NCI-H345 treated with DMSO at 0.1 percent for 48 hours (cell line): ENCODE measurements around the gene MYH3.

Source experiments
- DNase-seq: peaks from one replicate; lab custom pipeline; 2025; ENCODE audit not compliant: unreplicated experiment; lab: John Stamatoyannopoulos, UW

Gene MYH3

DNA sequence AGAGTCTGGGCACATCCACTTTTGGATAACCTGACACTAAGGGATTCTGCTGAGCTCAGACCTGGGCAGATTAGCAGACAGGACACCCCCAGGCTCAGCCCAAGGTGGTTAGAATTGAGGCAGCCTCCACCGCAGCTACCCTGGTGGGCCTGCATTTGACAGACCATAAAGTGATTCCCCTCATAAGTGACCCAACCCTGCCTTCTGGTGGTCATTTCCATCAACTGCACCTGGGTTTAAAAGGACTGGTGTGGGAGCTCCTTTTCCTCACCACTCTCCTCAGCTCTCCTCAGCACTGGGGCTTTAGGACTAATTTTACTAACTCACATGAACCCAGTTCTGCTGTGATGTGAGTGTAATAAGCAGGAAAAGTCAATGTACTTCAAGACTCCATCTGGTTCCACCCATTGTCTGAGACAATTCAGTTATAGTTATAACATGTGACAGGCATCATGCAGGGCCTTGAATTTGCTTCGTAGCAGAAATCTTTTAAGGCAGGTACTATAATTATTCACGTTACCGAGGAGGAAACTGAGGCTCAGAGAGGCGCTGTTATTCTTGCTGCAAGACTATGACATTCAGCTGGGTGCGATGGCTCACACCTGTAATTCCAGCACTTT lies 42.5 kb downstream of the MYH3 start:
- DNase-seq = no peak

- no peak for DNase-seq
These were observed 43.2 kb downstream of the MYH3 start for GRCh38 chr17:10613775-10614513.

DNA sequence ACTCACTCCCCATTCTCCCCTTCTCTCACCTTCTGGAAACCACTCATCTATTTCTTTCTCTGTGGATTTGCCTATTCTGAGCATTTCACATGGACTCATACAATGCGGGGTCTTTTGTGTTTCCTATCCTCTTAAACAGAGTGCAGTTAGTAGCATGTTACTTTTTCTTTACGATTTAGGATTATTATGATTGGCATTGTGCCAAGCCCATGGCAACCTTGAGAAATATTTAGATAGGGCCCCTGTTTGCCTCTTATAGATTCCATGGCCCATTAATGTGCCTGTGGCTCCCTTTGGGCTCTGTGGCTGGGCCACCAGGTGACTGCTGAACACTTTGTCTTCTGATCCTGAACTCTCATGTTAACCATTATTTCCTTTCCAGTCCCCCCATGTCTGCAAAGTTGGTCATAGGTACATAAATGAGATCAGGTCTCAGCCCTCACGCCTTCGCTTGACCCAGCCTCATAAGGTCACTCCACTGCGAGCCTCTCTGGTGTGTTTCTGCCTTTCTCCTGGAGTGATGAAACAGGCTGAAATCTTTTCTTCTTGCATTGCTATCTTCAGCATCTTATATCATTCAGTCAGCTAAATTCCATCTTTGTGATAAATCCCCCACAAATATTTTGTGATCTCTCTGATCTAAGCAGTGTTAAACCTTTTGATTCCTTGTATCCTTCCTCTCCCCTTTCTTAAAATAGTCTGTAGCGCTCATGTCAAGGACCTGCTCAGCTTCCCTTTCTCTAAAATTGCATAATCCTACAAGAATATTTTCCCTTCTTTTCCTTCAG lies 44.0 kb downstream of the MYH3 start:
- no peak for DNase-seq

DNA sequence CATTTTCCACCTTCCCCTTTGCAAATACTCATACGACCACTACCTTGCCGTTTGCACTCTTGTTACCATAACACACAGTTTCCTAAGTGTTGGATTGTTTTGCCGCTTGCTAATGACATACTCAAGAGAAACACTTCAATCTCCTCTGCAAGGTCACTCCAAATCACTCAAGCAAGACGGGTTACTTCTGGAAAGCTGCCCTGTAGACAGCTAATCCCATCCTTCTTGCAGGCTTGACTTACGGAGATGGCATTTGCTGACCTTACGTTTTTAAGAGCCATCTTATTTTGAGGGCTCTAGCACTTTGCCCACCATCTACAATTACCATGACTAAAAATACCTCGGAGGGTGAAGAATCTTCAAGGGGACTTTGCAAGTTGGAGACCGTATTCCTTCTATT lies 46.2 kb downstream of the MYH3 start:
- DNase-seq = no peak

GRCh38 chr17:10608244-10608643 lies 48.9 kb downstream of the MYH3 start:
- DNase-seq = no peak

- no peak for DNase-seq
These were observed 51.0 kb downstream of the MYH3 start for GRCh38 chr17:10606110-10606509.

DNA sequence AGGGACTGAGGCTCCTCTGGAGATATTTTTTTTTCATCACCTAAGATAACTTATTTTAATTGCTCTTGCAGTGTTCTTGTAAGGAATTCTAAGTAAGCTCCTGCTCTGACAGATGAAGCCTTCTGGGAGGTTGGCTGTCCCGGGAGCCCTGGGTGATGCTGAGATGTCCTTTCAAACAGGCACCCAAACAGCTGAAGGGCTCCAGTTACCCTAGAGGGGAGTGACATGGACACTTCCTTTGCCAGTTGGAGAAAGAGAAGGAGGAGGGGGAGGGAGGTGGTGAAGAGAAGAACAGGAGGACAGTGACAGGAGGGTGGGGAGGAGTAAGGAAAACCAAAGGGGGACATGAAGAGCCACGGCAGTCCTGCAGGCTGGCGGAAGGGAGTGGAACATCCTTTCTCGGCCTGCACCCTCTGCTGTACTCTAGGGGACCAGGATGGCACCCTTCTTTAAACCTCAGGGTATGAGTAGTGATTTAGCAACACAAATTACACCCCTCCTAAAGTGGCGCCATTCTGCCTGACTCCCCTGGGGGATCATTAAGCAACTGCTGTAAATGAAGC lies 51.8 kb downstream of the MYH3 start:
- DNase-seq = no peak

DNA sequence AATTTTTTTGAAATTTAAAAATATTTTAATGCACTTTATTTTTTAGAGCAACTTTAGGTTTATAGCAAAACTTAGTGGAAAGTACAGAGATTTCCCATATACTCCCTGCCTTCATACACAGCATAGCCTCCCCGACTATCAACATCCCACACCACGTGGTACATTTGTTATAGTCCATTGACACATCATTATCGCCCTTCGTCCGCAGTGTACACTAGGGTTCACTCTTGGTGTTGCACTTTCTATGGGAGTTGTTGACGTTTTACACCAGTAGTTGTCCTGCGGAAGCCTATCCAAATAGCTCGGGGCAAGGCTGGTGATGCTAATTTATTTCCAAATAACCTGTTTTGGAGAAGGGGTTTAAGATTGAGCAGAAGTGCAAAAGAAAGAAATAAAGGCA lies 52.6 kb downstream of the MYH3 start:
- no peak for DNase-seq

DNA sequence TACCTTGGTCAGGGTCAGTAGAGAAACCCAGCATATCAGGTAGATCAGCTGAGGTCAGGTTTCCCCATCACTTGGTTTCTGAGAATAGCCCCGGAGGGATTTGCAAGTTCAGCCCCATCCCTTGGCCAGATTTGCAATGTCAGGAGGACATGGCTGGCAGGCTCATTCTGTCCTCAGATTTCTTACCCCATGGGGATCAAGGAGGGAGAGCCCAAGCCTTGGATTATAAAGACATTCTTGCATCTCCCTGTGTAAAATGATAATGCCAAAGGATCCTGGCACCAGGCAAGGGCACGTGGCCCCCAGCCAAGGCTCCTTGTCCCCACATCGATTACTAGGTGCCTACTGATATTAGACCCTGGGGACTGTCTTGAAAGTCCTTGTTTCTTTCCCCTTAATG lies 53.2 kb downstream of the MYH3 start:
- no peak for DNase-seq

GRCh38 chr17:10600571-10600970 lies 56.5 kb downstream of the MYH3 start:
- no peak for DNase-seq

- no peak for DNase-seq
These were observed 58.5 kb downstream of the MYH3 start for GRCh38 chr17:10598621-10599020.

GRCh38 chr17:10589553-10590145 lies 67.5 kb downstream of the MYH3 start:
- DNase-seq = no peak

DNA sequence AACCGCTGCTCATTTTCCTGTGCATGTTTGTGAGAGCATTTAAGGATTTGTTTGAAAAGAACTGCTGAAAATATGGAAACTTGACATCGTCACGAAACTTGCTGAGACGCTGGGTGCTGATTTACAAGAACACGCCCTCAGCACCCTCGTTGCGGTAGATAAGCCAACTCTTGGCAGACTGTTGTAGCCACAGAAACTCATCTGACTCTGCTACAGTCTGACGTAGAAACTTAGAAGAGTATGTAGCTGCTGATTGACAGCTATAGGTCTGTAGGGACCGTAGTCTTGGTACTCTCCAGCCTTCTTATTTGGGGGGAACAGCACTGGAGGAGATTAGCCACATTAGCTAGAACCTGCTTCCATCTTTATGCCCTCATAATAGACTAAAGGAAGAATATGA lies 71.6 kb downstream of the MYH3 start:
- no peak for DNase-seq

DNA sequence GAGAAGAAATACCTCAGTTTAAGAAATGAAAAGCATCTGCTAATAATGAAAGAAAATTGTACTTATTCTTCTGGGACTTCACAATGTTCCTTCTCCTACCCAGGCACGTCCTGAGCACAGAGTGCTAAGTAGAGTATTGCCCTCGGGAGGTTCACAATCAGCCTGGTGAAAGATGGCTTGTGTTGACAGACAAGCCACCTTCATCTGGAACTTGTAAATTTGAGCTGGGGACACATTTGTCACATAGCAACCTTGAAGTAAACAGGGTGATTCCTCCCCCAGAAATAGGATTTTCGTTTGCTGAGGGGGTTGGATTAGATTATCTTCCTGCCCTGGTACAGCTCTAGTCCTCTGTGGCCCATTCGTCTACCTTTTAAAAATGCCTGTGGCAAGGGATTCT lies 73.3 kb downstream of the MYH3 start:
- DNase-seq = no peak

GRCh38 chr17:10579270-10579669 lies 77.8 kb downstream of the MYH3 start:
- DNase-seq = no peak
